ENCODE results near the gene OR2T35. TPM values are rescaled to one million over a fixed set of nuclear protein-coding genes. Genes with fewer than 3 reads are reported as not detected.

Gene OR2T35
- total and polyA plus RNA-seq, 2 of the 13 experiments (the other 11 are each of a cell fraction or from before 2014, with no cell fraction given), result not detected

DNA sequence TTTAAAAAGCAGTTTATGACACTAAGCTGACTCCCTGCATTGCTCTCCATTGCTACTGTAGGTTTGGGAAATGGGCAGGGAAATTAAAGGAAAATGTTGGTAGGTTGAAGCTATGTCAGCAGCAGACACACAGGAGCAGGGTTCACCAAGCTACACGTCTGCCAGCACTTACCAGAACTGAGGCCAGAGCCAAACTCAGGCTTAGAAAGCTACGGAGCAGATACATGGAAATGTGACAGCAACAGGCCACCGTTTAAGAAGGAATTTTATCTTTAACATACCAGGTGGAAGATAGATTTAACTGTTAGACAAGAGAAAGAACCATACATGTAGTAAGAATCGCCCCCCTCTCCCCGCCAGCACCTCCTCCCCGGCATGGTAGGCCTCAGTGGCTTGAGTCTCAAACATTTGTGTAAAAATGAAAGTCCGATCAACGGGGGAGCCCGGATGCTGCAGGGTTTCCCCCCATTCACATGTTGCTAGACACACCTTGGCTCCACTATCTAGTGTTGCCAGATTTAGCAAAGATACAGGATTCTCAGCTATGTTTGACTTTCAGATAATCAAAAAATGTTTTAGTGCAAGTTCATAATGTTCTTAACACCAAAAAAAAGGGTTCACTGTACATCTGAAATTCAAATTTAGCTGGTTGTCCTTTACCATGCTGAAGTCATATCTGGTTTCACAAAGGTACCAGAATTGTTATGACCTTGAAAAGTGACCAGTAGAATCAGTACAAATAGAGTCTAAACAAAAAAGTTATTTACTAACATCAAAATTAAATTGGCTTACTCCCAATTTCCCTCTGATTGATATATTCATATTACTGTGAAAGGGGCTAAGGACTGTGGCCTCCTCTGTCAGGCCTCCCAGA lies 16.9 kb downstream of the OR2T35 start:
- in situ Hi-C loops (cut with HindIII; ENCODE audit: extremely low pct_ligation_motif_present, low pct_unique_long_range_greater_than_20kb), result loop anchor here (10.0 kb wide), 1 partner anchor 67 kb away; no protein-coding TSS in a partner anchor
- CTCF ChIA-PET (ENCODE audit: low intra/inter-chr PET ratio, low total read pairs), result no interaction called here
- TF ChIP-seq ZNF589 (CRISPR knock-in tag; conservative IDR thresholded peaks at IDR 0.05), result no peak
- TF ChIP-seq FOSL2 (CRISPR knock-in tag; IDR thresholded peaks at IDR 0.05), result no peak
- 0 out of 2 replicates have a peak, but pooled peaks have one; percentile 18 for TF ChIP-seq ZNF7 (CRISPR knock-in tag; IDR thresholded peaks at IDR 0.05)

DNA sequence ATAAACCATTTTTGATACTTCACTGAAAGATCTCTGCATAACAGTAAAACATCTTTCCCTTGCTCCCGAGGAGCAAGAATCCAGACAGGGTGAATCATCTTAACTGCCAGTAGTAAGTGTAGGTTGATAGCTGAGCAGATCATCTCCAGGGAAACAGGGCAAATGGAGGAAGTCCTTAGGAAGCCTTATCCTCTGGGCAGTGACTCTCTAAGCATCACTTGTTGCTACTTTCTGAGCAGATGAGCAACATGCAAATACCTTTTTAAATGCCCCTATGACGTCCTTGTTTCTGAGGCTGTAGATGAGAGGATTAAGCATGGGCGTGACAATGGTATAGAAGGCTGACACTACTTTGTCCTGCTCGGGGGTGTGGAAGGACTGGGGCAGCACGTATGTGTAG lies 19.1 kb downstream of the OR2T35 start:
- ChIA-PET CTCF (ENCODE audit: low intra/inter-chr PET ratio, low total read pairs) (no interaction called here), POLR2A (no interaction called here)
- Histone ChIP-seq H3K9ac (ENCODE audit: insufficient read depth, low read depth, low read length) (no peak overlapping the region), H3K27me3 (ENCODE audit: control insufficient read depth in 1 of 2, insufficient read depth in 2 of 2, low read length in 2 of 2) (no peaks in the 10 kb centered on the region; a peak in 1 of 5 replicates), H3K9me3 (ENCODE audit: low read length) (no peaks in the 10 kb centered on the region), H2AFZ (ENCODE audit: low read length) (no peak overlapping the region), H4K20me1 (ENCODE audit: insufficient read depth, low read length) (no peaks in the 10 kb centered on the region), H3K79me2 (ENCODE audit: insufficient read depth, low read length) (no peaks in the 10 kb centered on the region), H3K27ac (ENCODE audit: extremely low read length, insufficient read depth, low read length) (no peak overlapping the region), H3K4me1 (ENCODE audit: insufficient read depth, low read length) (no peaks in the 10 kb centered on the region), H3K36me3 (replicated peaks in 1 of 2; ENCODE audit: control insufficient read depth in 1 of 2, insufficient read depth in 2 of 2, low read length in 2 of 2) (no peaks in the 10 kb centered on the region), H3K4me3 (replicated peaks in 1 of 3; ENCODE audit: insufficient read depth in 1 of 3, low read depth in 2 of 3, low read length in 3 of 3) (no peak overlapping the region), H3K4me2 (ENCODE audit: low read depth, low read length) (no peak overlapping the region)
- in situ Hi-C loops (cut with HindIII; ENCODE audit: extremely low pct_ligation_motif_present, low pct_unique_long_range_greater_than_20kb), result loop anchor here (10.0 kb wide), 1 partner anchor 69 kb away; no protein-coding TSS in a partner anchor
- intact Hi-C loops (cut with micrococcal nuclease; ENCODE audit: unreplicated experiment), result no loop called here
- WGBS (ENCODE audit: low lambda C conversion rate), result 3% methylated on average over 5 of the region's 5 CpGs
- ATAC-seq (no peak), FAIRE-seq (no peak), DNase-seq (ENCODE audit: low spot score) (no peak)
- no TSS peak for BruUV-seq (replicated peaks)
- no peak for TF ChIP-seq YY1 (IDR thresholded peaks at IDR 0.05; ENCODE audit: insufficient read depth, insufficient replicate concordance, low read depth, low read length)
- no peak for TF ChIP-seq ARID2 (CRISPR knock-in tag; IDR thresholded peaks at IDR 0.05; ENCODE audit: borderline replicate concordance)
- no peak for TF ChIP-seq ZNF543 (CRISPR knock-in tag; IDR thresholded peaks at IDR 0.05)
- TF ChIP-seq SP4 (CRISPR knock-in tag; IDR thresholded peaks at IDR 0.05), result no peak

More for the DNA sequence above, 16.9 kb downstream of the OR2T35 start:
- Histone ChIP-seq H3K27ac (ENCODE audit: extremely low read length, insufficient read depth, low read length) (no peak overlapping the region), H3K9me3 (ENCODE audit: low read length) (no peaks in the 10 kb centered on the region), H4K20me1 (ENCODE audit: insufficient read depth, low read length) (no peaks in the 10 kb centered on the region), H3K4me1 (ENCODE audit: insufficient read depth, low read length) (no peaks in the 10 kb centered on the region), H3K79me2 (ENCODE audit: insufficient read depth, low read length) (no peaks in the 10 kb centered on the region), H3K4me2 (ENCODE audit: low read depth, low read length) (no peak overlapping the region), H3K36me3 (replicated peaks in 1 of 2; ENCODE audit: control insufficient read depth in 1 of 2, insufficient read depth in 2 of 2, low read length in 2 of 2) (no peaks in the 10 kb centered on the region), H2AFZ (ENCODE audit: low read length) (no peak overlapping the region), H3K27me3 (ENCODE audit: control insufficient read depth in 1 of 2, insufficient read depth in 2 of 2, low read length in 2 of 2) (no peaks in the 10 kb centered on the region; a peak in 1 of 5 replicates), H3K9ac (ENCODE audit: insufficient read depth, low read depth, low read length) (no peak overlapping the region), H3K4me3 (replicated peaks in 1 of 3; ENCODE audit: insufficient read depth in 1 of 3, low read depth in 2 of 3, low read length in 3 of 3) (no peak overlapping the region)
- POLR2A ChIA-PET, result no interaction called here
- ATAC-seq (no peak), DNase-seq (ENCODE audit: low spot score) (no peak), FAIRE-seq (no peak)
- intact Hi-C loops (cut with micrococcal nuclease; ENCODE audit: unreplicated experiment), result no loop called here
- WGBS (ENCODE audit: low lambda C conversion rate), result 11% methylated on average over 7 of the region's 9 CpGs
- BruUV-seq (replicated peaks), result no TSS peak
